ENCODE data around the gene DRG2.

DRG2 gene

GRCh38 chr17:18076936-18077335 lies 10.8 kb upstream of the DRG2 start:
- DNase-seq (ENCODE audit: low spot score): no peak
- no peak overlapping the region for H3K4me3 ChIP-seq
- TF ChIP-seq CTCF (IDR thresholded peaks at IDR 0.05): no peak
- no peak overlapping the region for H3K27ac ChIP-seq

GRCh38 chr17:18079543-18079942 lies 8.2 kb upstream of the DRG2 start:
- no peak overlapping the region for H3K27ac ChIP-seq
- DNase-seq (ENCODE audit: low spot score): no peak
- TF ChIP-seq CTCF (IDR thresholded peaks at IDR 0.05): no peak
- H3K4me3 ChIP-seq: no peak overlapping the region

- no peak overlapping the region for H3K27ac ChIP-seq
- no peak for TF ChIP-seq CTCF (IDR thresholded peaks at IDR 0.05)
- no peak overlapping the region for H3K4me3 ChIP-seq
- no peak for DNase-seq (ENCODE audit: low spot score)
Measured at GRCh38 chr17:18084256-18084655, 3.5 kb upstream of the DRG2 start.

- TF ChIP-seq CTCF (IDR thresholded peaks at IDR 0.05): no peak
- DNase-seq (ENCODE audit: low spot score): no peak
- H3K27ac ChIP-seq: no peak overlapping the region
- no peak overlapping the region for H3K4me3 ChIP-seq
Measured at GRCh38 chr17:18089613-18090012, 1.9 kb downstream of the DRG2 start.

- Histone ChIP-seq H3K27ac (no peak overlapping the region), H3K4me3 (no peak overlapping the region)
- no peak for DNase-seq (ENCODE audit: low spot score)
- TF ChIP-seq CTCF (IDR thresholded peaks at IDR 0.05): no peak
Measured at GRCh38 chr17:18093616-18094408, 6.1 kb downstream of the DRG2 start.

- DNase-seq (ENCODE audit: low spot score): no peak
- TF ChIP-seq CTCF (IDR thresholded peaks at IDR 0.05): no peak
- H3K4me3 ChIP-seq: no peak overlapping the region
- H3K27ac ChIP-seq: no peak overlapping the region
Measured at GRCh38 chr17:18094409-18094807, 6.7 kb downstream of the DRG2 start.

- TF ChIP-seq CTCF (IDR thresholded peaks at IDR 0.05): no peak
- DNase-seq (ENCODE audit: low spot score): no peak
- H3K27ac ChIP-seq: no peak overlapping the region
Measured at GRCh38 chr17:18099516-18099915, 11.8 kb downstream of the DRG2 start.

More at GRCh38 chr17:18099516-18099915, 11.8 kb downstream of the DRG2 start:
- no peak overlapping the region for H3K4me3 ChIP-seq
